HG03196 (cell line): ENCODE results near the gene TCEAL2.
A peak's percentile ranks its signal among the peaks of the same experiment; 100 is the strongest.
"Not testable (repeated sequence)": the region's sequence is repeated elsewhere in the genome, so short reads cannot be mapped to it uniquely, and the experiment has no call there.

ENCODE experiments used
- ATAC-seq: cut with Tn5 transposase; IDR thresholded peaks from one replicate; pipeline ENCODE4 v1.9.1; 2021; ENCODE audit not compliant: unreplicated experiment

TCEAL2 gene

GRCh38 chrX:102125436-102125835, at the start of gene TCEAL2:
TCEAL2 (plus strand) TSS chrX:102125679; CDS start chrX:102126831, 1,152 bp downstream.
- ATAC-seq = not testable (repeated sequence)

- no peak for ATAC-seq
These were observed 48.1 kb upstream of the TCEAL2 start for GRCh38 chrX:102077426-102077825.

- no peak for ATAC-seq
These were observed 39.8 kb upstream of the TCEAL2 start for GRCh38 chrX:102085706-102086105.

GRCh38 chrX:102113367-102113766, 12.1 kb upstream of the TCEAL2 start:
- no peak for ATAC-seq

GRCh38 chrX:102115748-102116147, 9.7 kb upstream of the TCEAL2 start:
- ATAC-seq = no peak

- not testable (repeated sequence) for ATAC-seq
These were observed 465 bp upstream of the TCEAL2 start for GRCh38 chrX:102125014-102125413.

GRCh38 chrX:102126080-102126818, 770 bp downstream of the TCEAL2 start:
- ATAC-seq = not testable (repeated sequence)

GRCh38 chrX:102126863-102127262, 1.4 kb downstream of the TCEAL2 start:
- no peak for ATAC-seq

GRCh38 chrX:102129473-102129872, 4.0 kb downstream of the TCEAL2 start:
- no peak for ATAC-seq

- ATAC-seq = no peak
These were observed 12.6 kb downstream of the TCEAL2 start for GRCh38 chrX:102138064-102138463.

GRCh38 chrX:102140876-102141275, 15.4 kb downstream of the TCEAL2 start:
- ATAC-seq = not testable (repeated sequence)

GRCh38 chrX:102141631-102142030, 16.2 kb downstream of the TCEAL2 start:
- not testable (repeated sequence) for ATAC-seq

GRCh38 chrX:102142274-102142673, 16.8 kb downstream of the TCEAL2 start, which contains the start of gene TCEAL6:
TCEAL6 (minus strand) TSS chrX:102142481.
- not testable (repeated sequence) for ATAC-seq

GRCh38 chrX:102154218-102154860, 28.9 kb downstream of the TCEAL2 start:
- no peak for ATAC-seq

GRCh38 chrX:102154900-102155805, 29.7 kb downstream of the TCEAL2 start:
- peak; percentile 34 for ATAC-seq

GRCh38 chrX:102155806-102156179, 30.3 kb downstream of the TCEAL2 start, which contains the start of gene BEX5:
BEX5 (minus strand) TSS chrX:102155977; CDS start chrX:102154265, 1,712 bp downstream.
- ATAC-seq = peak; percentile 91
